ENCODE data around the gene ALDH7A1.

Gene ALDH7A1

GRCh38 chr5:126501448-126501847 lies 93.6 kb downstream of the ALDH7A1 start:
- CTCF ChIA-PET: interaction anchor here (0.9 to 2.5 kb wide), 3 partner anchors 35 to 147 kb away, joined by 3 to 5 read pairs (median 3); no protein-coding TSS in a partner anchor
- H3K27me3 ChIP-seq (replicated peaks in 2 of 5; ENCODE audit: control insufficient read depth in 4 of 5, insufficient read depth in 5 of 5, low read length in 4 of 5): no peaks in the 10 kb centered on the region
- POLR2A ChIA-PET: no interaction called here
- H3K9me3 ChIP-seq (ENCODE audit: control extremely low read depth in 1 of 5, control insufficient read depth in 4 of 5, insufficient read depth in 2 of 5, low read depth in 1 of 5, low read length in 4 of 5): no peaks in the 10 kb centered on the region
- no peak overlapping the region for H3K27ac ChIP-seq (ENCODE audit: insufficient read depth in 1 of 2, low read depth in 1 of 2, low read length in 2 of 2, poor library complexity in 1 of 2, severe bottlenecking in 2 of 2)
- 95% methylated on average over 10 of the region's 10 CpGs for WGBS (ENCODE audit: insufficient coverage)
- H3K4me1 ChIP-seq (ENCODE audit: control extremely low read depth in 1 of 4, control insufficient read depth in 4 of 4, insufficient read depth in 4 of 4, low read length in 3 of 4): peaks cover 0 to 2% (median 1%) of the 10 kb centered on the region in 4 experiments
- H3K4me3 ChIP-seq (ENCODE audit: control insufficient read depth in 1 of 7, extremely low read depth in 1 of 7, insufficient read depth in 4 of 7, low read depth in 2 of 7, low read length in 6 of 7): no peak overlapping the region
- no peaks in the 10 kb centered on the region for H3K36me3 ChIP-seq (ENCODE audit: control insufficient read depth in 4 of 4, insufficient read depth in 4 of 4, low read length in 3 of 4)
- no peak for DNase-seq

- ChIA-PET CTCF (interaction anchor here (0.7 to 2.5 kb wide), 13 partner anchors 9 to 280 kb away, joined by 3 to 7 read pairs (median 3); no protein-coding TSS in a partner anchor), POLR2A (no interaction called here)
- Histone ChIP-seq H3K27ac (ENCODE audit: insufficient read depth in 1 of 2, low read depth in 1 of 2, low read length in 2 of 2, poor library complexity in 1 of 2, severe bottlenecking in 2 of 2) (no peak overlapping the region), H3K27me3 (replicated peaks in 2 of 5; ENCODE audit: control insufficient read depth in 4 of 5, insufficient read depth in 5 of 5, low read length in 4 of 5) (no peaks in the 10 kb centered on the region), H3K4me3 (ENCODE audit: control insufficient read depth in 1 of 7, extremely low read depth in 1 of 7, insufficient read depth in 4 of 7, low read depth in 2 of 7, low read length in 6 of 7) (no peak overlapping the region), H3K36me3 (ENCODE audit: control insufficient read depth in 4 of 4, insufficient read depth in 4 of 4, low read length in 3 of 4) (no peaks in the 10 kb centered on the region), H3K4me1 (ENCODE audit: control extremely low read depth in 1 of 4, control insufficient read depth in 4 of 4, insufficient read depth in 4 of 4, low read length in 3 of 4) (peaks cover 0 to 2% (median 1%) of the 10 kb centered on the region in 4 experiments), H3K9me3 (ENCODE audit: control extremely low read depth in 1 of 5, control insufficient read depth in 4 of 5, insufficient read depth in 2 of 5, low read depth in 1 of 5, low read length in 4 of 5) (no peaks in the 10 kb centered on the region)
- 100% methylated on average over 1 of the region's 3 CpGs for WGBS (ENCODE audit: insufficient coverage)
- DNase-seq: peak; percentile 26 to 73 (median 70)
Measured at GRCh38 chr5:126499853-126500342, 95.1 kb downstream of the ALDH7A1 start.

- CTCF ChIA-PET: interaction anchor here (1.0 to 2.0 kb wide), 5 partner anchors 9 to 280 kb away, joined by 3 to 7 read pairs (median 3); no protein-coding TSS in a partner anchor
- WGBS (ENCODE audit: insufficient coverage): 100% methylated on average over 1 of the region's 2 CpGs
- POLR2A ChIA-PET: no interaction called here
Measured at GRCh38 chr5:126499278-126499677, 95.7 kb downstream of the ALDH7A1 start.

GRCh38 chr5:126497506-126497905 lies 97.5 kb downstream of the ALDH7A1 start:
- POLR2A ChIA-PET: no interaction called here
- Histone ChIP-seq H3K4me1 (ENCODE audit: control extremely low read depth in 1 of 4, control insufficient read depth in 4 of 4, insufficient read depth in 4 of 4, low read length in 3 of 4) (peaks cover 0 to 2% (median 1%) of the 10 kb centered on the region in 4 experiments), H3K27ac (ENCODE audit: insufficient read depth in 1 of 2, low read depth in 1 of 2, low read length in 2 of 2, poor library complexity in 1 of 2, severe bottlenecking in 2 of 2) (no peak overlapping the region), H3K4me3 (ENCODE audit: control insufficient read depth in 1 of 7, extremely low read depth in 1 of 7, insufficient read depth in 4 of 7, low read depth in 2 of 7, low read length in 6 of 7) (no peak overlapping the region), H3K9me3 (ENCODE audit: control extremely low read depth in 1 of 5, control insufficient read depth in 4 of 5, insufficient read depth in 2 of 5, low read depth in 1 of 5, low read length in 4 of 5) (no peaks in the 10 kb centered on the region), H3K36me3 (ENCODE audit: control insufficient read depth in 4 of 4, insufficient read depth in 4 of 4, low read length in 3 of 4) (no peaks in the 10 kb centered on the region), H3K27me3 (replicated peaks in 2 of 5; ENCODE audit: control insufficient read depth in 4 of 5, insufficient read depth in 5 of 5, low read length in 4 of 5) (no peaks in the 10 kb centered on the region)
- CTCF ChIA-PET: no interaction called here
- WGBS (ENCODE audit: insufficient coverage): 94% methylated on average over 5 of the region's 5 CpGs
- no peak for DNase-seq

More at GRCh38 chr5:126499278-126499677, 95.7 kb downstream of the ALDH7A1 start:
- Histone ChIP-seq H3K27ac (ENCODE audit: insufficient read depth in 1 of 2, low read depth in 1 of 2, low read length in 2 of 2, poor library complexity in 1 of 2, severe bottlenecking in 2 of 2) (no peak overlapping the region), H3K27me3 (replicated peaks in 2 of 5; ENCODE audit: control insufficient read depth in 4 of 5, insufficient read depth in 5 of 5, low read length in 4 of 5) (no peaks in the 10 kb centered on the region), H3K4me1 (ENCODE audit: control extremely low read depth in 1 of 4, control insufficient read depth in 4 of 4, insufficient read depth in 4 of 4, low read length in 3 of 4) (peaks cover 0 to 2% (median 1%) of the 10 kb centered on the region in 4 experiments), H3K36me3 (ENCODE audit: control insufficient read depth in 4 of 4, insufficient read depth in 4 of 4, low read length in 3 of 4) (no peaks in the 10 kb centered on the region), H3K9me3 (ENCODE audit: control extremely low read depth in 1 of 5, control insufficient read depth in 4 of 5, insufficient read depth in 2 of 5, low read depth in 1 of 5, low read length in 4 of 5) (no peaks in the 10 kb centered on the region), H3K4me3 (ENCODE audit: control insufficient read depth in 1 of 7, extremely low read depth in 1 of 7, insufficient read depth in 4 of 7, low read depth in 2 of 7, low read length in 6 of 7) (no peak overlapping the region)
- no peak for DNase-seq

- no peaks in the 10 kb centered on the region for H3K27me3 ChIP-seq (replicated peaks in 2 of 5; ENCODE audit: control insufficient read depth in 4 of 5, insufficient read depth in 5 of 5, low read length in 4 of 5)
- no peak overlapping the region for H3K27ac ChIP-seq (ENCODE audit: insufficient read depth in 1 of 2, low read depth in 1 of 2, low read length in 2 of 2, poor library complexity in 1 of 2, severe bottlenecking in 2 of 2)
- ChIA-PET CTCF (interaction anchor here (0.6 kb wide), 1 partner anchor 1679 kb away, joined by 3 read pairs; no protein-coding TSS in a partner anchor), POLR2A (no interaction called here)
- 100% methylated on average over 1 of the region's 3 CpGs for WGBS (ENCODE audit: insufficient coverage)
- DNase-seq: no peak
- H3K9me3 ChIP-seq (ENCODE audit: control extremely low read depth in 1 of 5, control insufficient read depth in 4 of 5, insufficient read depth in 2 of 5, low read depth in 1 of 5, low read length in 4 of 5): no peaks in the 10 kb centered on the region
- H3K4me1 ChIP-seq (ENCODE audit: control extremely low read depth in 1 of 4, control insufficient read depth in 4 of 4, insufficient read depth in 4 of 4, low read length in 3 of 4): no peaks in the 10 kb centered on the region
- H3K4me3 ChIP-seq (ENCODE audit: control insufficient read depth in 1 of 7, extremely low read depth in 1 of 7, insufficient read depth in 4 of 7, low read depth in 2 of 7, low read length in 6 of 7): no peak overlapping the region
- H3K36me3 ChIP-seq (ENCODE audit: control insufficient read depth in 4 of 4, insufficient read depth in 4 of 4, low read length in 3 of 4): peaks cover 0 to 7% (median 0%) of the 10 kb centered on the region in 4 experiments
Measured at GRCh38 chr5:126494393-126494792, 100.6 kb downstream of the ALDH7A1 start.

GRCh38 chr5:126492939-126493338 lies 102.1 kb downstream of the ALDH7A1 start:
- Histone ChIP-seq H3K4me3 (ENCODE audit: control insufficient read depth in 1 of 7, extremely low read depth in 1 of 7, insufficient read depth in 4 of 7, low read depth in 2 of 7, low read length in 6 of 7) (no peak overlapping the region), H3K27me3 (replicated peaks in 2 of 5; ENCODE audit: control insufficient read depth in 4 of 5, insufficient read depth in 5 of 5, low read length in 4 of 5) (no peaks in the 10 kb centered on the region), H3K4me1 (ENCODE audit: control extremely low read depth in 1 of 4, control insufficient read depth in 4 of 4, insufficient read depth in 4 of 4, low read length in 3 of 4) (no peaks in the 10 kb centered on the region), H3K27ac (ENCODE audit: insufficient read depth in 1 of 2, low read depth in 1 of 2, low read length in 2 of 2, poor library complexity in 1 of 2, severe bottlenecking in 2 of 2) (no peak overlapping the region), H3K36me3 (ENCODE audit: control insufficient read depth in 4 of 4, insufficient read depth in 4 of 4, low read length in 3 of 4) (peaks cover 0 to 15% (median 0%) of the 10 kb centered on the region in 4 experiments), H3K9me3 (ENCODE audit: control extremely low read depth in 1 of 5, control insufficient read depth in 4 of 5, insufficient read depth in 2 of 5, low read depth in 1 of 5, low read length in 4 of 5) (no peaks in the 10 kb centered on the region)
- POLR2A ChIA-PET: no interaction called here
- CTCF ChIA-PET: no interaction called here
- WGBS (ENCODE audit: insufficient coverage): 85% methylated on average over 7 of the region's 8 CpGs
- no peak for DNase-seq

GRCh38 chr5:126490167-126490940 lies 104.7 kb downstream of the ALDH7A1 start:
- peaks cover 0 to 38% (median 9%) of the 10 kb centered on the region in 4 experiments for H3K36me3 ChIP-seq (ENCODE audit: control insufficient read depth in 4 of 4, insufficient read depth in 4 of 4, low read length in 3 of 4)
- H3K4me1 ChIP-seq (ENCODE audit: control extremely low read depth in 1 of 4, control insufficient read depth in 4 of 4, insufficient read depth in 4 of 4, low read length in 3 of 4): no peaks in the 10 kb centered on the region
- ChIA-PET POLR2A (interaction anchor here (0.6 kb wide), 1 partner anchor 1168 kb away, joined by 3 read pairs; no protein-coding TSS in a partner anchor), CTCF (interaction anchor here (2.5 kb wide), 1 partner anchor 10 kb away, joined by 7 read pairs; no protein-coding TSS in a partner anchor)
- H3K4me3 ChIP-seq (ENCODE audit: control insufficient read depth in 1 of 7, extremely low read depth in 1 of 7, insufficient read depth in 4 of 7, low read depth in 2 of 7, low read length in 6 of 7): no peak overlapping the region
- H3K27ac ChIP-seq (ENCODE audit: insufficient read depth in 1 of 2, low read depth in 1 of 2, low read length in 2 of 2, poor library complexity in 1 of 2, severe bottlenecking in 2 of 2): no peak overlapping the region
- DNase-seq: peak; percentile 10 to 40 (median 39)
- no peaks in the 10 kb centered on the region for H3K9me3 ChIP-seq (ENCODE audit: control extremely low read depth in 1 of 5, control insufficient read depth in 4 of 5, insufficient read depth in 2 of 5, low read depth in 1 of 5, low read length in 4 of 5)
- WGBS (ENCODE audit: insufficient coverage): 94% methylated on average over 11 of the region's 12 CpGs
- H3K27me3 ChIP-seq (replicated peaks in 2 of 5; ENCODE audit: control insufficient read depth in 4 of 5, insufficient read depth in 5 of 5, low read length in 4 of 5): no peaks in the 10 kb centered on the region

All from common myeloid progenitor, CD34-positive (primary cell).